ENCODE results near the gene AIMP1. TPM values are rescaled to one million over a fixed set of nuclear protein-coding genes. Genes with fewer than 3 reads are reported as not detected.
"Not testable (repeated sequence)": the region's sequence is repeated elsewhere in the genome, so short reads cannot be mapped to it uniquely, and the experiment has no call there.

Gene AIMP1
- total and polyA plus RNA-seq, 8 donors = 12.1 to 26.4 (median 19.9) TPM

GRCh38 chr4:106373026-106373425 is 56.7 kb downstream of the AIMP1 start:
- FAIRE-seq (no peak), ATAC-seq (no peak), DNase-seq (no peak)
- TF ChIP-seq CTCF (IDR thresholded peaks at IDR 0.05) = no peak
- intact Hi-C loops (cut with DNase I) = loop anchor here in 1 of 3 donors (10.0 kb wide), 1 partner anchor 122 kb away; no protein-coding TSS in a partner anchor
- H3K27me3 ChIP-seq = no peaks in the 10 kb centered on the region
- no peaks in the 10 kb centered on the region for H3K4me1 ChIP-seq
- WGBS, 2 donors = 59 to 67% methylated on average over 3 of the region's 3 CpGs
- H3K27ac ChIP-seq = no peak overlapping the region
- H3K9me3 ChIP-seq = no peaks in the 10 kb centered on the region
- H3K4me3 ChIP-seq = no peak overlapping the region
- no peaks in the 10 kb centered on the region for H3K36me3 ChIP-seq

- no peak for TF ChIP-seq CTCF (IDR thresholded peaks at IDR 0.05)
- H3K27me3 ChIP-seq = no peaks in the 10 kb centered on the region
- FAIRE-seq (no peak), DNase-seq (no peak), ATAC-seq (no peak)
- H3K4me1 ChIP-seq = no peaks in the 10 kb centered on the region
- no peak overlapping the region for H3K4me3 ChIP-seq
- H3K9me3 ChIP-seq = no peaks in the 10 kb centered on the region
- intact Hi-C loops (cut with DNase I) = no loop called here
- H3K36me3 ChIP-seq = no peaks in the 10 kb centered on the region
- H3K27ac ChIP-seq = no peak overlapping the region
Measured at GRCh38 chr4:106380179-106380578, 63.8 kb downstream of the AIMP1 start.

- no peaks in the 10 kb centered on the region for H3K4me1 ChIP-seq
- intact Hi-C loops (cut with DNase I) = no loop called here
- peak in 1 of 6 donors; percentile 32 for DNase-seq
- H3K27me3 ChIP-seq = no peaks in the 10 kb centered on the region
- no peaks in the 10 kb centered on the region for H3K9me3 ChIP-seq
- 93 to 95% methylated on average over 3 of the region's 3 CpGs for WGBS, 2 donors
- H3K4me3 ChIP-seq = no peak overlapping the region
- H3K27ac ChIP-seq = no peak overlapping the region
- H3K36me3 ChIP-seq = no peaks in the 10 kb centered on the region
- no peak for TF ChIP-seq CTCF (IDR thresholded peaks at IDR 0.05)
- ATAC-seq = no peak
- FAIRE-seq = no peak
Measured at GRCh38 chr4:106384878-106385277, 68.5 kb downstream of the AIMP1 start.

GRCh38 chr4:106385853-106386393 is 69.6 kb downstream of the AIMP1 start:
- intact Hi-C loops (cut with DNase I) = no loop called here
- DNase-seq (peak in 1 of 6 donors; percentile 41), ATAC-seq (no peak), FAIRE-seq (no peak)
- H3K4me3 ChIP-seq = no peak overlapping the region
- no peaks in the 10 kb centered on the region for H3K4me1 ChIP-seq
- no peak overlapping the region for H3K27ac ChIP-seq
- no peak for TF ChIP-seq CTCF (IDR thresholded peaks at IDR 0.05)
- H3K9me3 ChIP-seq = no peaks in the 10 kb centered on the region
- no peaks in the 10 kb centered on the region for H3K27me3 ChIP-seq
- 63 to 72% methylated on average over 6 of the region's 6 CpGs for WGBS, 2 donors
- H3K36me3 ChIP-seq = no peaks in the 10 kb centered on the region

GRCh38 chr4:106395582-106395981 is 79.2 kb downstream of the AIMP1 start:
- intact Hi-C loops (cut with DNase I) = no loop called here
- FAIRE-seq (no peak), DNase-seq (no peak), ATAC-seq (no peak)
- no peak for TF ChIP-seq CTCF (IDR thresholded peaks at IDR 0.05)
- Histone ChIP-seq H3K4me1 (no peaks in the 10 kb centered on the region), H3K9me3 (no peaks in the 10 kb centered on the region), H3K27me3 (no peaks in the 10 kb centered on the region), H3K36me3 (no peaks in the 10 kb centered on the region), H3K4me3 (no peak overlapping the region), H3K27ac (no peak overlapping the region)
- WGBS, 2 donors = 59 to 85% methylated on average over 2 of the region's 2 CpGs

GRCh38 chr4:106398898-106399297 is 82.5 kb downstream of the AIMP1 start:
- ATAC-seq; H3K27me3 ChIP-seq; intact Hi-C loops (cut with DNase I); H3K36me3 ChIP-seq; H3K4me3 ChIP-seq; DNase-seq; H3K27ac ChIP-seq; FAIRE-seq; H3K4me1 ChIP-seq; H3K9me3 ChIP-seq: not testable (repeated sequence)
- 48 to 53% methylated on average over 2 of the region's 4 CpGs for WGBS, 2 donors

Data from pancreas (tissue), 10 donors.